Frontal cortex (tissue), 4 donors: ENCODE measurements around the gene CRIP1. TPM values are rescaled to one million over a fixed set of nuclear protein-coding genes. Genes with fewer than 3 reads are reported as not detected.
A peak's percentile ranks its signal among the peaks of the same experiment; 100 is the strongest.

Experiments
- DNase-seq, 2 donors: peaks; one replicate each; pipeline ENCODE4 v3.0.0; 2012; ENCODE audit warnings: low spot score in 2 of 2
- FAIRE-seq: peaks from 2 replicates; lab custom pipeline; 2012; peaks lifted over from hg19 to GRCh38; lab: Jason Lieb, UNC
- total RNA-seq: library from RNA; depleted of rRNA; stranded (reverse); fragments of >200 nt; gene quantifications from one replicate; pipeline ENCODE4 v1.2.3, GENCODE V29; 2014
- donor health status: control.
- donor health status: control.
- donor health status: control.

The CRIP1 gene
- total RNA-seq, 1 donor from 2014 or later = not detected

- DNase-seq = peak; percentile 40 to 53
Measured at GRCh38 chr14:105468621-105469241, 18.0 kb upstream of the CRIP1 start.

GRCh38 chr14:105469456-105470349, 17.0 kb upstream of the CRIP1 start:
- FAIRE-seq (no peak), DNase-seq (no peak)

More at GRCh38 chr14:105468621-105469241, 18.0 kb upstream of the CRIP1 start:
- no peak for FAIRE-seq

GRCh38 chr14:105470350-105471296, 16.1 kb upstream of the CRIP1 start:
- no peak for FAIRE-seq
- no peak for DNase-seq

- DNase-seq (no peak), FAIRE-seq (no peak)
Measured at GRCh38 chr14:105471297-105471821, 15.3 kb upstream of the CRIP1 start.

- FAIRE-seq (no peak), DNase-seq (no peak)
Measured at GRCh38 chr14:105471823-105472485, 14.7 kb upstream of the CRIP1 start.

- DNase-seq = no peak
Measured at GRCh38 chr14:105472486-105472991, 14.1 kb upstream of the CRIP1 start.

GRCh38 chr14:105473033-105473676, 13.5 kb upstream of the CRIP1 start:
- no peak for FAIRE-seq

More at GRCh38 chr14:105472486-105472991, 14.1 kb upstream of the CRIP1 start:
- no peak for FAIRE-seq

GRCh38 chr14:105473677-105474482, 12.8 kb upstream of the CRIP1 start:
- DNase-seq = peak; percentile 78 to 86
- no peak for FAIRE-seq

More at GRCh38 chr14:105473033-105473676, 13.5 kb upstream of the CRIP1 start:
- DNase-seq = no peak

- peak; percentile 92 for DNase-seq
- no peak for FAIRE-seq
Measured at GRCh38 chr14:105474483-105475268, 12.0 kb upstream of the CRIP1 start, which contains the start of gene CRIP2. Gene CRIP2 (plus strand): TSS chr14:105474821. CDS start chr14:105474863, 42 bp downstream.

GRCh38 chr14:105475269-105476096, 11.2 kb upstream of the CRIP1 start:
- no peak for FAIRE-seq
- DNase-seq = peak; percentile 64 to 70

GRCh38 chr14:105476097-105476830, 10.4 kb upstream of the CRIP1 start:
- FAIRE-seq = no peak
- peak; percentile 80 to 92 for DNase-seq

GRCh38 chr14:105476831-105477659, 9.6 kb upstream of the CRIP1 start:
- DNase-seq = no peak
- no peak for FAIRE-seq

GRCh38 chr14:105477660-105478397, 8.9 kb upstream of the CRIP1 start:
- FAIRE-seq = no peak

More at GRCh38 chr14:105477660-105478397, 8.9 kb upstream of the CRIP1 start:
- peak in 1 of 2 donors; percentile 75 for DNase-seq
